Esophagus squamous epithelium (tissue), 5 donors: ENCODE data around the gene CHN2. TPM values are rescaled to one million over a fixed set of nuclear protein-coding genes. Genes with fewer than 3 reads are reported as not detected.

Experiments used
- DNase-seq: peaks from one replicate; lab custom pipeline; 2025; lab: John Stamatoyannopoulos, UW
- H3K27ac ChIP-seq, 4 donors: fragments of 200-600 bp; sonication (generic); one replicate each; pipeline ENCODE4 v1.5.1; 2016 to 2019; ENCODE audit warnings: mild to moderate bottlenecking in 1 of 4
- H3K27me3 ChIP-seq, 4 donors: fragments of 200-600 bp; sonication (generic); 1 replicate in 3 of 4; 2 replicates in 1 of 4; pipeline versions ENCODE4 v1.5.1 to v1.6.0; 2017 to 2021; ENCODE audit warnings: antibody characterized with exemption in 1 of 4
- H3K36me3 ChIP-seq, 3 donors: fragments of 200-600 bp; sonication (generic); one replicate each; pipeline ENCODE4 v1.5.1; 2016 to 2019
- H3K4me1 ChIP-seq, 3 donors: fragments of 200-600 bp; sonication (generic); one replicate each; pipeline ENCODE4 v1.5.1; 2017 to 2019
- H3K4me3 ChIP-seq, 4 donors: fragments of 200-600 bp; sonication (generic); 1 replicate in 3 of 4; 2 replicates in 1 of 4; pipeline ENCODE4 v1.5.1; 2016 to 2019; ENCODE audit warnings: mild to moderate bottlenecking in 2 of 4, moderate library complexity in 1 of 4
- H3K9me3 ChIP-seq, 3 donors: fragments of 200-600 bp; sonication (generic); one replicate each; pipeline ENCODE4 v1.5.1; 2016 to 2019
- CTCF ChIP-seq, 6 experiments: fragments of 450-650 bp in 4 of 6; fragments of 200-600 bp in 2 of 6; sonication (generic) in 2 of 6; IDR thresholded peaks; one replicate each; pipeline ENCODE4 v1.5.1; 2016 to 2019; ENCODE audit warnings: antibody characterized with exemption in 6 of 6, mild to moderate bottlenecking in 4 of 6, moderate library complexity in 4 of 6
- POLR2A ChIP-seq, 4 donors: fragments of 450-650 bp; IDR thresholded peaks; one replicate each; pipeline ENCODE4 v1.6.1; 2017; ENCODE audit warnings: antibody characterized with exemption in 4 of 4, mild to moderate bottlenecking in 4 of 4, moderate library complexity in 3 of 4
- WGBS, 2 donors: methylation state at CpG; one replicate each; pipeline ENCODE4 v1.1.5; 2018; 5-methylcytosine and 5-hydroxymethylcytosine counted together
- intact Hi-C: fragments of 100-400 bp; cut with DNase I; formaldehyde crosslinking; loops from one replicate; pipeline ENCODE4 v1.15.0; 2022
- total RNA-seq, 4 donors: library from RNA; depleted of rRNA; stranded (reverse); fragments of >200 nt; gene quantifications; one replicate each; pipeline ENCODE4 v1.1.0, GENCODE V29; 2016
- donor health status: DM: yes; HTN: yes; CAD: no.

The CHN2 gene
- total RNA-seq, 4 donors from 2014 or later: 0.08 to 8.6 (median 1.7) TPM

GRCh38 chr7:29480934-29481651 lies 286.5 kb downstream of the CHN2 start:
- H3K4me1 ChIP-seq: peaks cover 0 to 11% (median 0%) of the 10 kb centered on the region in 3 donors
- no peaks in the 10 kb centered on the region for H3K36me3 ChIP-seq
- no peaks in the 10 kb centered on the region for H3K27me3 ChIP-seq
- DNase-seq: no peak
- H3K4me3 ChIP-seq: peak overlapping the region in 2 of 4 donors; percentile 3 to 42
- intact Hi-C loops: no loop called here
- H3K27ac ChIP-seq: peak overlapping the region in 3 of 4 donors; percentile 71 to 80 (median 78)
- no peaks in the 10 kb centered on the region for H3K9me3 ChIP-seq
- WGBS, 2 donors: 62 to 69% methylated on average over 5 of the region's 5 CpGs
- TF ChIP-seq POLR2A (IDR thresholded peaks at IDR 0.05) (no peak), CTCF (IDR thresholded peaks at IDR 0.05) (no peak)

- no peak overlapping the region for H3K4me3 ChIP-seq
Measured at GRCh38 chr7:29482056-29482455, 287.5 kb downstream of the CHN2 start.

GRCh38 chr7:29483219-29484104 lies 288.9 kb downstream of the CHN2 start:
- intact Hi-C loops: no loop called here
- Histone ChIP-seq H3K36me3 (no peaks in the 10 kb centered on the region), H3K4me1 (peaks cover 0 to 20% (median 0%) of the 10 kb centered on the region in 3 donors), H3K4me3 (peak overlapping the region in 1 of 4 donors; percentile 1), H3K9me3 (no peaks in the 10 kb centered on the region), H3K27ac (peak overlapping the region in 3 of 4 donors; percentile 25 to 63 (median 30)), H3K27me3 (no peaks in the 10 kb centered on the region)
- TF ChIP-seq CTCF (IDR thresholded peaks at IDR 0.05) (no peak), POLR2A (IDR thresholded peaks at IDR 0.05) (no peak)
- whole genome bisulfite sequencing, 2 donors: 71 to 77% methylated on average over 11 of the region's 11 CpGs
- DNase-seq: no peak

More at GRCh38 chr7:29482056-29482455, 287.5 kb downstream of the CHN2 start:
- Histone ChIP-seq H3K9me3 (no peaks in the 10 kb centered on the region), H3K27ac (peak overlapping the region in 3 of 4 donors; percentile 31 to 41 (median 37)), H3K36me3 (no peaks in the 10 kb centered on the region), H3K27me3 (no peaks in the 10 kb centered on the region), H3K4me1 (peaks cover 0 to 11% (median 0%) of the 10 kb centered on the region in 3 donors)
- no peak for TF ChIP-seq POLR2A (IDR thresholded peaks at IDR 0.05)
- no peak for TF ChIP-seq CTCF (IDR thresholded peaks at IDR 0.05)
- no peak for DNase-seq
- WGBS, 2 donors: 82 to 88% methylated on average over 4 of the region's 4 CpGs
- intact Hi-C loops: no loop called here

GRCh38 chr7:29484280-29484679 lies 289.7 kb downstream of the CHN2 start:
- H3K36me3 ChIP-seq: no peaks in the 10 kb centered on the region
- no peaks in the 10 kb centered on the region for H3K9me3 ChIP-seq
- TF ChIP-seq POLR2A (IDR thresholded peaks at IDR 0.05): no peak
- TF ChIP-seq CTCF (IDR thresholded peaks at IDR 0.05): no peak
- H3K27me3 ChIP-seq: no peaks in the 10 kb centered on the region
- H3K4me3 ChIP-seq: no peak overlapping the region
- H3K4me1 ChIP-seq: peaks cover 0 to 19% (median 0%) of the 10 kb centered on the region in 3 donors
- intact Hi-C loops: no loop called here
- no peak for DNase-seq
- WGBS, 2 donors: 76 to 94% methylated on average over 3 of the region's 3 CpGs
- peak overlapping the region in 1 of 4 donors; percentile 63 for H3K27ac ChIP-seq
